Measurements from ENCODE around the gene SS18L1. TPM values are rescaled to one million over a fixed set of nuclear protein-coding genes. Genes with fewer than 3 reads are reported as not detected.
A peak's percentile ranks its signal among the peaks of the same experiment; 100 is the strongest.

SS18L1 gene
- total and polyA plus RNA-seq, 10 of the 15 experiments (the other 5 are each of a cell fraction or from before 2014, with no cell fraction given): 1.8 to 20.0 (median 6.6) TPM

GRCh38 chr20:62142252-62143080 lies 1.1 kb upstream of the SS18L1 start (continued):
- TF ChIP-seq REST (IDR thresholded peaks at IDR 0.05; ENCODE audit: low read depth, low read length): no peak
- no peak for TF ChIP-seq TBL1XR1 (IDR thresholded peaks at IDR 0.05; ENCODE audit: low read depth, low read length)
- no peak for TF ChIP-seq POLR2AphosphoS5 (IDR thresholded peaks at IDR 0.05; ENCODE audit: low read length)
- no peak for TF ChIP-seq CHD4 (IDR thresholded peaks at IDR 0.05)
- no peak for TF ChIP-seq PAX8 (IDR thresholded peaks at IDR 0.05)
- no peak for TF ChIP-seq PKNOX1 (IDR thresholded peaks at IDR 0.05)
- TF ChIP-seq TCF7 (IDR thresholded peaks at IDR 0.05; ENCODE audit: borderline replicate concordance): no peak
- TF ChIP-seq, protein P1, sequence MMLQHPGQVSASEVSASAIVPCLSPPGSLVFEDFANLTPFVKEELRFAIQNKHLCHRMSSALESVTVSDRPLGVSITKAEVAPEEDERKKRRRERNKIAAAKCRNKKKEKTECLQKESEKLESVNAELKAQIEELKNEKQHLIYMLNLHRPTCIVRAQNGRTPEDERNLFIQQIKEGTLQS (IDR thresholded peaks at IDR 0.05; ENCODE audit: borderline replicate concordance, extremely low read depth, low read depth, low read length): no peak
- TF ChIP-seq, protein P2, sequence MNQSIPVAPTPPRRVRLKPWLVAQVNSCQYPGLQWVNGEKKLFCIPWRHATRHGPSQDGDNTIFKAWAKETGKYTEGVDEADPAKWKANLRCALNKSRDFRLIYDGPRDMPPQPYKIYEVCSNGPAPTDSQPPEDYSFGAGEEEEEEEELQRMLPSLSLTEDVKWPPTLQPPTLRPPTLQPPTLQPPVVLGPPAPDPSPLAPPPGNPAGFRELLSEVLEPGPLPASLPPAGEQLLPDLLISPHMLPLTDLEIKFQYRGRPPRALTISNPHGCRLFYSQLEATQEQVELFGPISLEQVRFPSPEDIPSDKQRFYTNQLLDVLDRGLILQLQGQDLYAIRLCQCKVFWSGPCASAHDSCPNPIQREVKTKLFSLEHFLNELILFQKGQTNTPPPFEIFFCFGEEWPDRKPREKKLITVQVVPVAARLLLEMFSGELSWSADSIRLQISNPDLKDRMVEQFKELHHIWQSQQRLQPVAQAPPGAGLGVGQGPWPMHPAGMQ (IDR thresholded peaks at IDR 0.05; ENCODE audit: borderline replicate concordance): no peak
- TF ChIP-seq ASH2L (IDR thresholded peaks at IDR 0.05; ENCODE audit: borderline replicate concordance, low read depth): no peak
- TF ChIP-seq BRCA1 (IDR thresholded peaks at IDR 0.05; ENCODE audit: low read depth, low read length): no peak
- peak; percentile 87 for TF ChIP-seq YY1 (IDR thresholded peaks at IDR 0.05; ENCODE audit: low read depth, low read length)
- no peak for TF ChIP-seq ZNF207 (IDR thresholded peaks at IDR 0.05; ENCODE audit: borderline replicate concordance)
- no peak for TF ChIP-seq SIX5 (IDR thresholded peaks at IDR 0.05; ENCODE audit: low read depth, low read length, severe bottlenecking)
- TF ChIP-seq BMI1 (IDR thresholded peaks at IDR 0.05; ENCODE audit: borderline replicate concordance): no peak
- no peak for TF ChIP-seq KLF5 (IDR thresholded peaks at IDR 0.05; ENCODE audit: partially characterized antibody)
- TF ChIP-seq MYC (IDR thresholded peaks at IDR 0.05; ENCODE audit: insufficient read depth, insufficient read length, insufficient replicate concordance, low read length, severe bottlenecking): peak; percentile 18
- peak; percentile 72; the same call in 1 of the 2 replicates for TF ChIP-seq GATAD2B (conservative IDR thresholded peaks at IDR 0.05; ENCODE audit: low read depth)
- TF ChIP-seq SMC3 (IDR thresholded peaks at IDR 0.05; ENCODE audit: borderline replicate concordance, low read length): no peak
- no peak for TF ChIP-seq NFYB (IDR thresholded peaks at IDR 0.05; ENCODE audit: insufficient read depth, low read depth, low read length)
- no peak for TF ChIP-seq POLR2AphosphoS2 (IDR thresholded peaks at IDR 0.05; ENCODE audit: low read depth, low read length)
- TF ChIP-seq ZSCAN29 (IDR thresholded peaks at IDR 0.05): no peak
- no peak for TF ChIP-seq PAX5 (IDR thresholded peaks at IDR 0.05; ENCODE audit: borderline replicate concordance, low read depth, low read length)
